Thymus (tissue), 11 donors: Measurements from ENCODE around the gene SETD7. TPM values are rescaled to one million over a fixed set of nuclear protein-coding genes. Genes with fewer than 3 reads are reported as not detected.

Experiments used
- DNase-seq, 9 donors: peaks; one replicate each; pipeline ENCODE4 v3.0.0-alpha.2; 2013; ENCODE audit warnings: low spot score in 9 of 9, low read depth in 6 of 9, missing footprints in 1 of 9
- H3K27ac ChIP-seq, 2 donors: one replicate each; pipeline ENCODE4 v1.5.1; 2013; ENCODE audit warnings: control low read depth in 1 of 2, low read depth in 1 of 2, low read length in 1 of 2, mild to moderate bottlenecking in 1 of 2, moderate library complexity in 1 of 2
- H3K27me3 ChIP-seq, 2 donors: one replicate each; pipeline ENCODE4 v1.5.1; 2013; ENCODE audit warnings: low read length in 1 of 2; ENCODE audit not compliant: control insufficient read depth in 2 of 2, insufficient read depth in 1 of 2
- H3K36me3 ChIP-seq, 2 donors: one replicate each; pipeline ENCODE4 v1.5.1; 2013; ENCODE audit warnings: low read length in 1 of 2, mild to moderate bottlenecking in 1 of 2, moderate library complexity in 1 of 2; ENCODE audit not compliant: control insufficient read depth in 2 of 2, insufficient read depth in 2 of 2
- H3K4me1 ChIP-seq, 2 donors: one replicate each; pipeline ENCODE4 v1.5.1; 2013; ENCODE audit warnings: low read length in 2 of 2; ENCODE audit not compliant: control insufficient read depth in 2 of 2, insufficient read depth in 2 of 2
- H3K4me3 ChIP-seq, 2 donors: one replicate each; pipeline ENCODE4 v1.5.1; 2013; ENCODE audit warnings: low read length in 2 of 2, control low read depth in 1 of 2, mild to moderate bottlenecking in 1 of 2
- H3K9me3 ChIP-seq, 2 donors: one replicate each; pipeline ENCODE4 v1.5.1; 2013; ENCODE audit warnings: low read length in 1 of 2, mild to moderate bottlenecking in 1 of 2; ENCODE audit not compliant: control insufficient read depth in 2 of 2, insufficient read depth in 1 of 2
- WGBS: extraction: QIAGEN DNeasy Blood & Tissue Kit; methylation state at CpG from one replicate; pipeline ENCODE4 v1.1.7; 2013; 5-methylcytosine and 5-hydroxymethylcytosine counted together
- polyA plus RNA-seq: library from polyadenylated mRNA; stranded (reverse); fragments of 200-250 nt; gene quantifications from one replicate; pipeline ENCODE4 v1.2.3, GENCODE V29; 2013
- total RNA-seq: library from RNA; stranded (reverse); fragments of 120-200 nt; gene quantifications from one replicate; pipeline ENCODE4 v1.2.4, GENCODE V29; 2013
- donor health status: healthy.

SETD7 gene
- total and polyA plus RNA-seq, 2 donors: 6.0 to 15.6 TPM

DNA sequence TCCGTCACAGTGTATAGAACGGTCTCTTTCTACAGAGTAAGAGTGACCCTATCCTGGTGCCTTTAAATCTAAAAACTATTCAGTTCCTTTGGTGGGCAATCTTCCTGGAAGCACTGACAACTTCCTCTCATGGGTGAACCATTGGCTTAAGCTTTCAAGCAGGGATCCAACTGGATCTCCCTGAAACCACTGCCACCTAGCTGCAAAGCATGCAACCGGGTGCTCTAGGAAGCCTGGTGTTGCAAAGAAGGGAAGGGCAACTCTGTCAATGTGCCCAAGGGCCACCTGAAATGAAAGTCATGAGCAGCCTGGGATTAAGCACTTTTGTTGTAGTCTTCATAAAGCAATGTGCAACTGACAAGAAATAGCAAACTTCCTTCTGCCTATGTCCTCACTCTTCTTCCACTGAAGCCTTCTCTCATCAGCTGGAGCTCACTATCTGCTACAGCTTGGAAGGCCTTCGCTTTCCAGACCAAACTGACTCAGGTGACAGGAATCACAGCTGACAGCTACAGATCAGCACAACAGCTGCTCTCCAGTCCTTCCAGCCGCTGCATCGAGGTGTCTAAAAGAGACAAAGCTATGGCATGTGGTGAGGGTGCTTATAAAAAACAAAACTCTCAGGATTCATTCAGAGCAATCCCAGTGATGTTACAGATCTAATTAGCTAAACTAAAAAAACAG is 46.1 kb downstream of the SETD7 start:
- H3K4me1 ChIP-seq: no peaks in the 10 kb centered on the region
- 93% methylated on average over 6 of the region's 6 CpGs for WGBS
- peaks cover 0 to 5% of the 10 kb centered on the region in 2 donors for H3K36me3 ChIP-seq
- peak in 2 of 9 donors; percentile 9 to 33 for DNase-seq
- H3K9me3 ChIP-seq: no peaks in the 10 kb centered on the region
- no peaks in the 10 kb centered on the region for H3K27me3 ChIP-seq
- no peak overlapping the region for H3K4me3 ChIP-seq
- H3K27ac ChIP-seq: no peak overlapping the region

DNA sequence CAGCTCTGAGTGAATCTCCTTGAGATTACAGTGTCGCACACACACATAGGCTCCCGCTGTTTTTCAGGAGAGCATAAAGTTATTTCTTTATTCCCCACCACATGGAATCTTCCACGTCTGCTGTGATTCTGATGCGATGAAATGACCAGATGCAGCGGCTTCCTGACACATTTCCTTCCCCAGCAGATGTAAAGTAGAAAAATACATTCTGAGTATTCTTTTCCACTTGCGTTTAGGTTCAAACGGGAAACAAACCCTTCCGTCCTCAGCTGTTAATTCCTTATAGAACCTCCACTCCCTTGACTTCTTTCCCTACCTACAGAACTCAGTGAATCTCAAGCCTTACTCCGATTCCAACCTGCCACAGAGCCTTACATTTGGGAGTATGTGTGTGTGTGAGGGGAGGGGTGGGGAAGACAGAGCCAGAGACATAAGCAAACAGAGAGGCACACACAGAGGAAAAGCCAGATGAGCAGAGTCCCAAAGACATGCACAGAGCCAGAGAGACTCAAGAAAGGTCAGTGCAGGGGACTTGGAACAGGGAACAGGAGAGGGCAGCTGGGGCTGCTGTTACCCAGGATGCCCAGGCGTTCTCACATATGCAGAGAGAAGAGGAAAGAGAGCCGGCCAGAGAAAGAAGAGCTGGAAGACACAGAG is 47.3 kb downstream of the SETD7 start:
- Histone ChIP-seq H3K9me3 (no peaks in the 10 kb centered on the region), H3K4me1 (no peaks in the 10 kb centered on the region), H3K4me3 (no peak overlapping the region), H3K27ac (no peak overlapping the region), H3K36me3 (peaks cover 0 to 5% of the 10 kb centered on the region in 2 donors), H3K27me3 (no peaks in the 10 kb centered on the region)
- no peak for DNase-seq
- WGBS: 95% methylated on average over 11 of the region's 11 CpGs

DNA sequence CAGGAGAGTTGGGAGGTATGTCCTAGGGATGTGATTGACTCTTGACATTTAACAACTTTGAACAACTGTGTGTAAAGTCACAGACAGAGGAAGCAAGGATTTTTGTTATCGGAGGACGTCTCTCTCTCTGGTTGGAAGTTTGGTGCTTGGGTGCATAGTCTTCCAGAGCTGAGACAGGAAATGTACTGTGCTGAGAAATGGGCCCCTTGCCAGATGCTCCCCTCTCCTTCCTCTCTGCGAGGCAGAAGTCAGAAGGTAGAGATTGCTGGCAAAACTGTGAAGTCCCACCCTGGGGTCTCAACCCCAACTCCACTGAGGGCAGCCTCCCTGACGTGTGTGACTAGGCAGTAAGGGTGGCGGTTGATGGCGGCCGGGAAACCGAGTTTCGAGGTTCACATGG is 49.2 kb downstream of the SETD7 start:
- Histone ChIP-seq H3K4me1 (no peaks in the 10 kb centered on the region), H3K36me3 (peaks cover 0 to 4% of the 10 kb centered on the region in 2 donors), H3K27me3 (no peaks in the 10 kb centered on the region), H3K4me3 (no peak overlapping the region), H3K9me3 (no peaks in the 10 kb centered on the region), H3K27ac (no peak overlapping the region)
- DNase-seq: no peak
- 96% methylated on average over 9 of the region's 9 CpGs for WGBS

- Histone ChIP-seq H3K4me1 (no peaks in the 10 kb centered on the region), H3K27ac (no peak overlapping the region), H3K36me3 (no peaks in the 10 kb centered on the region), H3K27me3 (no peaks in the 10 kb centered on the region), H3K9me3 (no peaks in the 10 kb centered on the region), H3K4me3 (no peak overlapping the region)
- DNase-seq: no peak
These were observed 52.3 kb downstream of the SETD7 start for GRCh38 chr4:139503622-139504166.

GRCh38 chr4:139501927-139502899 is 53.8 kb downstream of the SETD7 start:
- H3K4me3 ChIP-seq: no peak overlapping the region

DNA sequence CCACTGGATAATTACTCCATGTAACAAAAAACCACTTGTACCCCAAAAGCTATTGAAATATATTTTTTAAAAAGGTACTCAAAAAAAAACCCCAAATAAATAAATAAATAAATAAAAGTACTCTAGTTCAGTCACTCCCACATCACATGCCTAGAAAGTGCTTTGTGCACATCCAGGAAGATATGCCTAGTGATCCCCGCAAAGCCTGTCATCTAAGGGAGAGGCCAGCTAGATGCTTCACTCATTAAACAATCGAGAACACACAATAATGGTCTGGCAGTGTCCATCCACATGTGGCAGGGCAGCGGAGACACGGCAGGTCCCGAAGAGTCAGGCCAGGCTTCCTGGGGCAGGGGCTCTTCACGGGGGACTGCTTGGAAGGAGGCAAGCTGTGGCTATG is 54.5 kb downstream of the SETD7 start:
- WGBS: 98% methylated on average over 6 of the region's 6 CpGs
- H3K4me3 ChIP-seq: no peak overlapping the region
- H3K9me3 ChIP-seq: no peaks in the 10 kb centered on the region
- no peak overlapping the region for H3K27ac ChIP-seq
- no peak for DNase-seq
- no peaks in the 10 kb centered on the region for H3K4me1 ChIP-seq
- no peaks in the 10 kb centered on the region for H3K27me3 ChIP-seq
- no peaks in the 10 kb centered on the region for H3K36me3 ChIP-seq

More at GRCh38 chr4:139501927-139502899, 53.8 kb downstream of the SETD7 start:
- no peaks in the 10 kb centered on the region for H3K27me3 ChIP-seq
- no peaks in the 10 kb centered on the region for H3K4me1 ChIP-seq
- H3K9me3 ChIP-seq: no peaks in the 10 kb centered on the region
- WGBS: 86% methylated on average over 13 of the region's 13 CpGs
- no peak for DNase-seq
- H3K27ac ChIP-seq: no peak overlapping the region
- no peaks in the 10 kb centered on the region for H3K36me3 ChIP-seq

GRCh38 chr4:139501117-139501516 is 54.9 kb downstream of the SETD7 start:
- H3K36me3 ChIP-seq: no peaks in the 10 kb centered on the region
- no peaks in the 10 kb centered on the region for H3K4me1 ChIP-seq
- H3K9me3 ChIP-seq: no peaks in the 10 kb centered on the region
- H3K27ac ChIP-seq: no peak overlapping the region
- H3K27me3 ChIP-seq: no peaks in the 10 kb centered on the region
- WGBS: 91% methylated on average over 3 of the region's 3 CpGs
- no peak overlapping the region for H3K4me3 ChIP-seq
- DNase-seq: no peak

DNA sequence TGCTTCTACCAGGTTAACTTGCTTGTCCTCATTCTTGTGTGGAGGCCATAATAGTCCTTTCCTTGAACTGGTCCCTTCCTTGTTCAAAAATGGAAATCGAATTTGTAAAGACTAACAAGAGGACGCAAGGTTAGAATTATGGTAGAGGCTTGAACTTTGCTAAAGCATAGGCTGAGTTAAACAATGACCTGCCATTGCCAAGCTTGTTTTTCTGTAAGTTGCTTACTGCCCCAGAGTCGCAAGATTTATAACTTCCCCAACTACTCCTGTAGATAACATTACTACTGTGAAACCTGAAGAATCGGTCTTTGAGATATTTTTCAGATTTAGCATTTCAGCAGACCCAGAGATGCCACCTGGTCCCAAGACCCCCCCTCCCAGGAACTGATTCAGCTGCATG is 56.8 kb downstream of the SETD7 start:
- no peaks in the 10 kb centered on the region for H3K27me3 ChIP-seq
- H3K27ac ChIP-seq: no peak overlapping the region
- H3K4me1 ChIP-seq: no peaks in the 10 kb centered on the region
- no peak overlapping the region for H3K4me3 ChIP-seq
- no peak for DNase-seq
- H3K36me3 ChIP-seq: no peaks in the 10 kb centered on the region
- H3K9me3 ChIP-seq: no peaks in the 10 kb centered on the region
- 67% methylated on average over 4 of the region's 4 CpGs for WGBS
